ENCODE measurements around the gene MBOAT1. TPM values are rescaled to one million over a fixed set of nuclear protein-coding genes. Genes with fewer than 3 reads are reported as not detected.

The MBOAT1 gene
- total RNA-seq, 4 donors from 2014 or later = 0.61 to 1.8 (median 1.1) TPM

DNA sequence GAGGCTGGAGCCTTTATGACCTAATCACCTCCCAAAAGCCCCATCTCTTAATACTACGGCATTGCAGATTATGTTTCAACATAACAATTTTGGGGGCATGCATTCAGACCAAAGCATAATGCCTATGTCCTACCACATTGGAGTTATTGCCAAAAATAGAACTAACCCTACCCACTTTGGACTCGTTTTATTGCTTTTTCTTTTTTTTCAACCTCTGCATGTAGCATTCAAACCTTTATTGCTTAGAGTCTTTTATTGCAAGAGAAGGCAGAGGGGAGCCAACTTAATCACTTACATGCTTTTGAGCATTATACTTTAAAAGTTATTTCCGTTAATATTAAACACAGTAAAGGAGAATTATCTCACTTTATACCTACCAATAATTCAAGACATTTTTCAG lies 8.1 kb upstream of the MBOAT1 start:
- no peak for TF ChIP-seq POLR2A (IDR thresholded peaks at IDR 0.05)
- TF ChIP-seq, protein P1, sequence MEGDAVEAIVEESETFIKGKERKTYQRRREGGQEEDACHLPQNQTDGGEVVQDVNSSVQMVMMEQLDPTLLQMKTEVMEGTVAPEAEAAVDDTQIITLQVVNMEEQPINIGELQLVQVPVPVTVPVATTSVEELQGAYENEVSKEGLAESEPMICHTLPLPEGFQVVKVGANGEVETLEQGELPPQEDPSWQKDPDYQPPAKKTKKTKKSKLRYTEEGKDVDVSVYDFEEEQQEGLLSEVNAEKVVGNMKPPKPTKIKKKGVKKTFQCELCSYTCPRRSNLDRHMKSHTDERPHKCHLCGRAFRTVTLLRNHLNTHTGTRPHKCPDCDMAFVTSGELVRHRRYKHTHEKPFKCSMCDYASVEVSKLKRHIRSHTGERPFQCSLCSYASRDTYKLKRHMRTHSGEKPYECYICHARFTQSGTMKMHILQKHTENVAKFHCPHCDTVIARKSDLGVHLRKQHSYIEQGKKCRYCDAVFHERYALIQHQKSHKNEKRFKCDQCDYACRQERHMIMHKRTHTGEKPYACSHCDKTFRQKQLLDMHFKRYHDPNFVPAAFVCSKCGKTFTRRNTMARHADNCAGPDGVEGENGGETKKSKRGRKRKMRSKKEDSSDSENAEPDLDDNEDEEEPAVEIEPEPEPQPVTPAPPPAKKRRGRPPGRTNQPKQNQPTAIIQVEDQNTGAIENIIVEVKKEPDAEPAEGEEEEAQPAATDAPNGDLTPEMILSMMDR (IDR thresholded peaks at IDR 0.05 in 4 of 5, conservative IDR thresholded peaks at IDR 0.05 in 1 of 5) = no peak
- intact Hi-C loops (cut with DNase I; ENCODE audit: low total_unique reads) = no loop called here
- no peak overlapping the region for H3K27ac ChIP-seq
- H3K4me3 ChIP-seq = no peak overlapping the region
- in situ Hi-C loops (cut with MboI; ENCODE audit: low sequenced_read_pairs in 4 of 4) = no loop called here
- no peaks in the 10 kb centered on the region for H3K36me3 ChIP-seq
- no peaks in the 10 kb centered on the region for H3K9me3 ChIP-seq
- DNase-seq (no peak), ATAC-seq (no peak)
- no peaks in the 10 kb centered on the region for H3K4me1 ChIP-seq
- H3K27me3 ChIP-seq = no peaks in the 10 kb centered on the region

DNA sequence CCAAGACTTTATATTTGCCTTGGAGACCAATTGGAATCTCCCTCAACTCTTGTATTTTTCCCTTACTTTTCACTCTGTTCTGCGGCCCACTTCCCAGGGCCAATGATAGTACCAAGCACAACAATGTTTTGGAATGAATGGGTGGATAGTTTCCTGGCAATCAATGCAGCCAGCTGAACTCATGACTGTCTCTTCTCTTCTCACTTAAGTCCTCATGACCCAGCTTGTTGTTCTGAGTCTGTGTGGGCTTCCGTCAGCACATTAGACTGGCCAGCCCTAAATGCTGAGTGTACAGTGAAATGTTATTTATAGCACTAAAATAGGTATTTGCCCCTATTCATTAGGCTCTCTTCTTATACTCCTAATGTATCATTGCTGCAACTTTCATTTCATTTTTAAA lies 5.6 kb upstream of the MBOAT1 start:
- Histone ChIP-seq H3K9me3 (no peaks in the 10 kb centered on the region), H3K4me3 (no peak overlapping the region), H3K4me1 (peaks cover 8% of the 10 kb centered on the region in 2 donors), H3K36me3 (no peaks in the 10 kb centered on the region), H3K27me3 (no peaks in the 10 kb centered on the region), H3K27ac (no peak overlapping the region)
- intact Hi-C loops (cut with DNase I; ENCODE audit: low total_unique reads) = loop anchor here (10.0 kb wide), 1 partner anchor 93 kb away; no protein-coding TSS in a partner anchor
- TF ChIP-seq, protein P1 (IDR thresholded peaks at IDR 0.05 in 4 of 5, conservative IDR thresholded peaks at IDR 0.05 in 1 of 5) = no peak
- TF ChIP-seq POLR2A (IDR thresholded peaks at IDR 0.05) = no peak
- DNase-seq (no peak), ATAC-seq (no peak)
- in situ Hi-C loops (cut with MboI; ENCODE audit: low sequenced_read_pairs in 4 of 4) = no loop called here

DNA sequence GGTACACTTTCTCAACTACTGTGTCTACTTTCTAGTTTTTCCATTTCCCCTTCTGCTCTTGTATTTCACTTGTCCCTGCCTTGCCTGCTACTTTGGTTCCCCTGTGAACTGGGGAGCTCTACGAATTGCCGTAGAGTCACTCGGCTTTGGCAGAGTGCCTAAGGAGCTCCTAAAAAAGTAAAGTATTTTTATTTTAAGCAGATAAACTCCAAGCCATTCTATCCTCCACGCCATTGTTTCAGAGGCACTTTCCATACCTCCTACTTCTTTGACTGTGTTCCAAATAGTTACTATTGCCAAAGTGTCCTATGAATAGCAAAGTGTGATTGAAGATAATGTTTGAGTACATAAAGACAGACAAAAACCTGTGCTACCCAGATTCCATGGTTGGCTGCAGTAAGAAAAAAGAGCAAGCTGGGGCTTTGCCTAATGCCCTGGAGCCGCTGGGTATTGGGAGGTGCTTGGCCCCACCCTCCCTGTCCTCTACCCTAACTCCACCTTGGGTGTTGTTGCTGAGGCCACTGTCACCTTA lies 5.1 kb upstream of the MBOAT1 start:
- H3K9me3 ChIP-seq = no peaks in the 10 kb centered on the region
- in situ Hi-C loops (cut with MboI; ENCODE audit: low sequenced_read_pairs in 4 of 4) = no loop called here
- TF ChIP-seq, protein P1 (IDR thresholded peaks at IDR 0.05 in 4 of 5, conservative IDR thresholded peaks at IDR 0.05 in 1 of 5) = no peak
- TF ChIP-seq POLR2A (IDR thresholded peaks at IDR 0.05) = no peak
- intact Hi-C loops (cut with DNase I; ENCODE audit: low total_unique reads) = loop anchor here (10.0 kb wide), 1 partner anchor 93 kb away; no protein-coding TSS in a partner anchor
- no peaks in the 10 kb centered on the region for H3K36me3 ChIP-seq
- peak overlapping the region in 1 of 4 donors; percentile 1 for H3K4me3 ChIP-seq
- H3K4me1 ChIP-seq = peaks cover 8% of the 10 kb centered on the region in 2 donors
- no peak overlapping the region for H3K27ac ChIP-seq
- no peaks in the 10 kb centered on the region for H3K27me3 ChIP-seq
- ATAC-seq = no peak
- DNase-seq = no peak

DNA sequence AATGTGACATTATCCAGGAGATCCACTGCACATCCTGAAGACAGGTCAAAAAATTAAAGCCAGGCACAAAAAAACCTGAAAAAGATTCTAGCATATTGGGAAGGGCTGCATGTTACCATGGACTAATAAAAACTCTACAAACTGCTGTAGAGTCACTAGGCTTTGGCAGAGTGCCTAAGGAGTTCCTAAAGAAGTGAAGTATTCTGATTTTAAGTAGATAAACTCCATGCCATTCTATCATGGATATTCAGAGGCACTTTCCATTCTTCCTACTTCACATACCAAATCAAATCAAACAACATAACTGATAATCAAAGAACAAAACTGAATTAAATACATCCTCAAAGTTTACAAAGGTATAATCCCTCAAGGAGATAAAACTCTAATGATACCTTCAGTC lies 3.0 kb upstream of the MBOAT1 start:
- ATAC-seq (no peak), DNase-seq (no peak)
- Histone ChIP-seq H3K4me1 (peaks cover 8% of the 10 kb centered on the region in 2 donors), H3K4me3 (no peak overlapping the region), H3K27ac (no peak overlapping the region), H3K36me3 (no peaks in the 10 kb centered on the region), H3K9me3 (no peaks in the 10 kb centered on the region), H3K27me3 (no peaks in the 10 kb centered on the region)
- no peak for TF ChIP-seq POLR2A (IDR thresholded peaks at IDR 0.05)
- TF ChIP-seq, protein P1 (IDR thresholded peaks at IDR 0.05 in 4 of 5, conservative IDR thresholded peaks at IDR 0.05 in 1 of 5) = no peak
- intact Hi-C loops (cut with DNase I; ENCODE audit: low total_unique reads) (loop anchor here (10.0 kb wide), 1 partner anchor 91 kb away; no protein-coding TSS in a partner anchor), in situ Hi-C loops (cut with MboI; ENCODE audit: low sequenced_read_pairs in 4 of 4) (no loop called here)

All from gastrocnemius medialis (tissue), 4 donors.